Stimulated activated CD8-positive, alpha-beta memory T cell treated with anti-CD3 and anti-CD28 coated beads, Interleukin-4, amount 100 ng/mL, for 4 hours (primary cell): ENCODE measurements around the gene SLC1A3.
"Not testable (repeated sequence)": the region's sequence is repeated elsewhere in the genome, so short reads cannot be mapped to it uniquely, and the experiment has no call there.

Experiments
- DNase-seq, 2 donors: peaks; one replicate each; pipeline ENCODE4 v3.0.0-alpha.2; 2020; ENCODE audit warnings: low read depth in 2 of 2, low spot score in 1 of 2

SLC1A3 gene

GRCh38 chr5:36606428-36607113 is at the start of gene SLC1A3:
Gene SLC1A3 (plus strand): TSS chr5:36606606. CDS start chr5:36608424, 1,818 bp downstream.
- DNase-seq: no peak

DNA sequence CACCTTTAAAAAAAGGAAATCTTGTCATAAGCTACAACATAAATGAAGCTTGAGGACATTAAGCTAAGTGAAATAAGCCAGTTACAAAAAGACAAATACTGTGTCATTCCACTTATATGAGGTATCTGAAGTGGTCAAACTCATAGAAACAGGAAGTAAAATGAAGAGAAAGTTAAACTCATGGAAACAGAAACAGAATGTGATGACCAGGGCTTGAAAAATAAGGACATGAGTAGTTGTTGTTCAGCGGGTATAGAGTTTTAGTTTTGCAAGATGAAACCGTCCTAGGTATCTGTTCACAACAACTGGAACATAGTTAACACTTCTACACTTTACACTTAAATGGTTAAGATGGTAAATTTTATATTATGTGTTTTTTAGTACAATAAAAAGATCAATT is 47.8 kb upstream of the SLC1A3 start:
- DNase-seq: no peak

GRCh38 chr5:36561601-36562000 is 44.8 kb upstream of the SLC1A3 start:
- DNase-seq: no peak

DNA sequence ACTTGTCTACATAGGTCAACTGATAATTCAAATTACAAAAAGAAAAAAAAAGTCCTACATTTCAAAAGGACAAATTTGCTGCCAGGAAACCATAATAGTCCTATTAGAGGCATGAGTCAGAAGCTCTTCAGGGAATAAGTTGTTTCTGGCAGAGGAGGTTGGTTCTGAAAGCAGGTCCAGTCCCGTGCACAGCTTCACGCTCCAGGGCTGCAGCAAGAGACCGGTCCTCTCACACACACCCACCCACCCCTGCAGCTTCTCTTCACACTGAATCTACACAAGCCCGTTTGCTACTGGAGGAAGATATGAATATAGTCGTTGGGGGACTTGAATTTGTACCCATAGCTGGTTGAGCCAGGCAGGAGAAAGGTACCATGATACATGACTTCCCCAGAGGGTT is 36.9 kb upstream of the SLC1A3 start:
- DNase-seq: no peak

DNA sequence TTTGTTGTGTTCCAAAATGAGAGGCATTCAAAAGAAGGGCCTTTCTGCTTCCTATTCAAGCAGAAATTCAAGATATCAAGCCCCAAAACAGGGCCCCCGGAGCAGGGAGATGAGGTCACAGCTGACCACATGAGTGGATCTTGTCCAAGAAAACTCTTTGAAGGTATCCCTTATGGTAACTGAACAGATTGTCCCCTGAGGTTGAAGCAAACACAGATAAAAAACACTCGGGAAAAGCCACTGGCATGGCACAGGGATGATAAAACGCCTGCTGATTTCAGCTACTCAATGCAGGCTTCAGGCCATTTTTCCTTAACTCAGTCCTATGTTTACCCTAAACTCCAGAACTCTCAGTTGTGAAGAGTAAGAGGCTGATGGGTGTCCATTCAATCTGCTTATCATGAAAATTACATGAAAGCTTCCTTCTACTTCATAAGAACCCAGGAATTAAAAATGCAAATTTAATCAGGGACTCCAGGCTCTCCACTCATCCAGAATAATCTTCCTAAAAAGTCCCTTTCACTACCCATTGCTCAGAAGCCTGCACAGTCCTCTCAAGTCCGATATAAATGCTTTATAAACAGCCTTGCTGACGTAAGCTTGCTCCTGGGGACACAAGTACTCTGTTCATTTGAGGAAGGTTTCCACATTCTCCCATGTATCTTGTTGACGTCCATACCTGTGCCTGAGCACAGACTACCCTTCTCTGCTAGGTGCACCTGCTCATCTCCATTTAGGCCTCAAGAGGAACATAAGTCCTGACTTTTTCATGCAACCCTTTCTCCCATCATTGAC is 35.9 kb upstream of the SLC1A3 start:
- DNase-seq: no peak

- DNase-seq: no peak
These were observed 34.9 kb upstream of the SLC1A3 start for GRCh38 chr5:36571401-36572042.

DNA sequence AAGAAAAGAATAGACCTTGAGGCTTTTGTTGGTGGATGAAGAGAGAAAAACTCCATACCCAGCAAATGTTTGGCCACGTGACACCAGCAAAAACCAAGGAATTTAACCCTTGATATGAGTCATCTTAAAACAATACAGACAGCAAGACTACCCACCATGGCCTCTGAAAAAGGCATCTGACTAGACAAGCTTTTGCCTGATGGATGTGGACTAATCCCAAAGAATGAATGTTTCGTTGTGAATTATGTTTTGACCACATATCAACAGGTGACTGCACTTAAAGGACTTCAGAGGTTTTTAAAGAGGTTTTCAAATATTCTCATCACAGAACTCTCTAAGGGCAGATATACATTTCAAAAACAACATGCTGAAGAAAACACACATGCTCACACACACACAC is 33.0 kb upstream of the SLC1A3 start:
- no peak for DNase-seq

DNA sequence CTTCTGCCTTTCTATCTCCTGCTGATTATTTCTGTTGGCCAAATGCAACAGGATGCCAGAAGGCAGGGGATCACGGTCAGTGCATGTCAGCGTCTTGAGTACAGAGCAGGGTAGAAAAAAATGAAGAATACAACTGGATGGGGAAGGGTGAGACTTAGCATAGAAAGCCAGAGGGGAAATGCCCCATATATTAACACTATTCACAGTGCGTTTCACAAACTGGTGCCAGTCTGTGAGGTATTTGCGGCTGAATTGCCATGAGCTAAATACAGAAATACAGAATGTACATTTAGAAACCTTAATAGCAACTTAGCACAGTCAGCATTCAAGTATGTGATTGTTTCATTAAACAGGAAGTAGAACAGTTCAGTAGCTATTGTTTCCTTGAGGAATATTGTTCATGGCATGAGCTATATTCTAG is 31.0 kb upstream of the SLC1A3 start:
- DNase-seq: no peak

DNA sequence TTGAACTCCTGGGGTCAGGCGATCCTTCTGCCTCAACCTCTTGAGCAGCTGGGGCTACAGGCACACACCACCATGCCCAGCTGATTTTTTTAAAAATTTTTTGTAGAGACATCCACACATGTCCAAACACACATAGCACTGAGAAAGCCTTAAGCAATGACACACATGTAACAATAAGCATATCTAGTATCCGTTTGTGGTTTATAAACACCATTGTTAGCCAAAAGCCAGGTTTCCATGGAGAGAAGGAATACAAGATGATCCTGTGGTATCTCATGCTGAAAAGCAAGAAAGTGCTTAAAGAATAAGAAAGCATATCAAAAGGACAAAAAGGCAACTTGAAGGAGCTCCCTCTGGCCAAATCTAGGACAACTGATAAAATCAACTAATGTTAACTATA is 29.7 kb upstream of the SLC1A3 start:
- no peak for DNase-seq

GRCh38 chr5:36579858-36580257 is 26.5 kb upstream of the SLC1A3 start:
- DNase-seq: not testable (repeated sequence)

- DNase-seq: no peak
These were observed 25.3 kb upstream of the SLC1A3 start for GRCh38 chr5:36581070-36581469.

DNA sequence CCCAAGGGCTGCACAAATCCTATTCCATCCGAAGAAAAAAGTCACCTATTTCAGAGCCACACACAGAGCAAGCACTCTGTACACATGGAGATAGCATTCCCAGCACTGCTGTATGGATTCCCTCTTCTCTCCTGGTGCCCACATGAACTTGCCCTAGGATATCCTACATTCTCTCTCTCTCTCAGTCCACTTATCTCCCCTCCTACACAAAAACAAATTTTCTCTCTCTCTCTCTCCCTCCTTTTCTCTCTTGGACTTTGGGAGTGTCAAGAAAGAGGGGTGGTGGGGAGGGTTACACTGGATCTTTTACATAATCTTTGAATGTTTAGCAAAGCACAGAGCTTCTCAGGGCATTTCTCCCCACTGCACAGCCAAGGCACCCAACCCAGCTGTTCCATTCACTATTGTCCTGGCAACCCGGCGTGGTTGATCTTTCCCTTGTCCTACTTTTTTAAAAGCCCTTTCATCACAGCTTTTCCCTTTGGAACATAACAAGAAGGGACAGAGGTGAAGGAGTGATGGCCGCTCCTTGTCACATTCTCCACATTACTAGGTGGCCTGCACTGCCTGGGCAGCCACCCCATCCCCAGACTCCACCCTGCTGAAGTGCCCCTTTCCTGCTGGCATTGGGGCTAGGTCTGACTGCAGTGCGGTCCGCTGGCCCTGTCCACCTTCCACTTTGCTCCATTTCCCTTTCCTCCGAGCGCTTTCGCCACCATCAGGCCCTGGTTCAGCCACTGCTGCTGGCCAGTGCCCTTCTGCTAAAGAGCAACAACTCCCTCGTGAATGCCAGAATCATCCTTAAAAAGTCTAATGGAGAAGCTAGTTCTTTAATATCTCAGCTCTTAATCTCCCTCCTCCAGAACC is 22.2 kb upstream of the SLC1A3 start:
- DNase-seq: no peak

DNA sequence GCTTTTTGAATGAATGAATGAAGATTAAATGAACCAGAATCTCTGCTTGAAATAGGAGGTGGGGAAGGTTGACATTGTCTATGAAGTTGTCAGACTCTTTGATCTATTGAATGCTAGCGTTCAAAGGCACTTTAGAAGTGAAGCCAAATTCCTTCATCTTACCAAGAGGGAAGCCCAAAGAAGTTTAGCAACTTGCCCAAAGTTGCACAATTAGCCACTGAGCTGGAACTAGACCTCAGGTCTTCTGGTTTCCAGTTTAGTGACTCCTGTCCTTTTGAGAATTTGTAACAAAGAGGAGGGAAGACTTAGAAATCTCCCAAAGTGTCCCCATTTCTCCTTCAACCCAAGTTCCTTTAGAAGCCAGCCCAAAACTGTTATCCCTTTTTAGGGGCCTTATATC is 20.7 kb upstream of the SLC1A3 start:
- no peak for DNase-seq

- DNase-seq: no peak
These were observed 19.1 kb upstream of the SLC1A3 start for GRCh38 chr5:36587354-36587753.

DNA sequence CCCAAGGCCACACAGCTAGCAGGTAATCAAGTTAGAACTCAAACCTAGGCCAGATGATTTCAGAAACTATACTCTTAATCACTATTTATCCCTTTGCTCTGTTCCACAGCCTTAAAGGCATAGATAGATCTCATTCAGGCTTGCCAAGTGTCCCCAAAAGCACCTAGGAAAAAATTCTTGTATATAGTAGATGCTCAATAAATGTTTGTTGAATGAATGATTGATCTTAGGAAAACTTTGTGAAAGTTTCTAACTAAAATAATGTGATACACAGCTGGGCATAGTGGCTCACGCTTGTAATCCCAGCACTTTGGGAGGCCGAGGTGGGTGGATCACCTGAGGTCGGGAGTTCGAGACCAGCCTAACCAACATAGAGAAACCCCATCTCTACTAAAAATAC is 16.7 kb upstream of the SLC1A3 start:
- DNase-seq: not testable (repeated sequence)

DNA sequence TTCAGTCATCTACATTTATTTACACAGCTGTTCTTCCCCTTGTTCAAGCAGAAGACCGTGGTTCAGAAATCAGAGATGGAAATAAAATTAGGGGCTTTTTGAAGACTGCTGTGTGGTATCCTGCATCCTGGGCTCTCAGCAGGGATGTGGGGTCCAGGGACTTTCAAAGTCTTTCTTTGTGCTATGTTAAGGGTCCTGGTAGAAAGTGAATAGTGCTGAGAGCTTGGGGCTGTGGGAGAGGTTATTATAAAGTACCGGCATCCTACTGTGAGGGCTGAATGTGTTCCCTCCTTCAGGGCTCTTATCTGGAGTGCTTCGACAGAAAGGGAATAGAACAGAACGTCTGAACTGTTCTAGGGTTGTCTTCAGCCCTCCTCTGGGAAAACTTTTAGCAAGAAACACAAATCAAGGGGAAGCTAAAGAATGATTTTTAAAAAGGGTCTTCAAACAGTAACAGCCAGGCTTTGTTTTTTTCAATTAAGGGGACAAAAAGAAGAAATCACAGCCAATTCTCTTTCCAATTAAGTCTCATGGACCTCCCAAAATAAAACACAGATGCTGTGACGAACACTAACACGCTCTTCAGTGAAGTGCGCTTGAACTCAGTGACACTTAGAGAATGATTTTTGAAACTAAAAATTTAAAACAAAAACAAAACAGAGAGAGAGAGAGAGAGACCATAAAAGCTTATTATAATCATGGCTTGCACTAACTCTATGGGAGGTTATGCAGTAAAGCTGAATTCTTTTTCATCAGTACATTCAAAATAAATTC is 15.7 kb upstream of the SLC1A3 start:
- DNase-seq: no peak

DNA sequence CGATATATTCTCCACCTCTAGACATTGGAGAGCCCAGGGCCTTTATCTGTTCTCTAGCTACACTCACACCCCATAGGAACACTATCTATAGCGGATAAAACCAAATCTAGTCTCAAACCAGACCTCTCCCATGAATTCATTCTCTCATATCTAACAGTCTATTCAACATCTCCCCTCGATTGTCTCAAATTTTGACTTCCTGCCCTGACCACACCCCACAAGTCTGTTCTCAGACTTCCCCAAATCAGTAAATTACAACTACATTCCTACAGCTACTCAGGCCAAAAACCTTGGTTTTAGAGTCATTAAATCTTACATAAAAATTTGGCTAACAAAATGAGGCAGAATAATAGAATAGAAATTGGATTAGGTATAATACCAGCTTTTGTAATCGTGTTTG is 12.5 kb upstream of the SLC1A3 start:
- no peak for DNase-seq

- no peak for DNase-seq
These were observed 10.2 kb upstream of the SLC1A3 start for GRCh38 chr5:36596247-36596646.

GRCh38 chr5:36596756-36597155 is 9.7 kb upstream of the SLC1A3 start:
- DNase-seq: no peak

DNA sequence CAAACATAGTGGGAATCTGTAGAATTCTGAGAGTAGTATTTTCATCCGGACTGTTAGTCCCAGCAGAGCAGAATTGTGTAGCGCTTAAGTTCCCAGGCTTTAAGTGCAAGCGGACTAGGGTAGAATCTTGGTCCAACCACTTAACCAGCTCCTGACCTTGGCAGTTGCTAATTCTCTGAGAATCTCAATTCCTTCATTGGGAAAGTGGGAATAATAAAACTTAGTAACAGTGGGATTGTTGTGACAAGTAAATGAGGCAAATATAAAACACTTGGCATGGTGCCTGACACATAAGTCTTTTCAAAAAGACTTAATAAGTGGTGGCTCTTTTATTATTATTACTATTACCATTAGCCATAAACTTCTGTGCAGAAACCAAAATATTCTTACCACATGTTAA is 8.4 kb upstream of the SLC1A3 start:
- no peak for DNase-seq
